ENCODE measurements around the gene LCT.
"Not testable (repeated sequence)": the region's sequence is repeated elsewhere in the genome, so short reads cannot be mapped to it uniquely, and the experiment has no call there.

The LCT gene

GRCh38 chr2:135836596-135837270 is at the start of gene LCT:
Gene LCT, minus strand, starts transcription at chr2:135837184. Its CDS starts 15 bp downstream, at chr2:135837169.
- Mint-ChIP-seq H3K27ac (ENCODE audit: low read depth) (no peak within 1 kb of the TSS), H3K9me3 (no peaks in the 10 kb centered on the region), H3K36me3 (ENCODE audit: insufficient read depth) (peaks cover 8% of the 10 kb centered on the region), H3K4me3 (no peak within 1 kb of the TSS), H3K27me3 (no peaks in the 10 kb centered on the region), H3K4me1 (no peaks in the 10 kb centered on the region)
- no peak for ATAC-seq (replicated peaks; ENCODE audit: extremely low read depth, poor library complexity, severe bottlenecking)
- DNase-seq (ENCODE audit: low spot score in 2 of 2), result no peak

DNA sequence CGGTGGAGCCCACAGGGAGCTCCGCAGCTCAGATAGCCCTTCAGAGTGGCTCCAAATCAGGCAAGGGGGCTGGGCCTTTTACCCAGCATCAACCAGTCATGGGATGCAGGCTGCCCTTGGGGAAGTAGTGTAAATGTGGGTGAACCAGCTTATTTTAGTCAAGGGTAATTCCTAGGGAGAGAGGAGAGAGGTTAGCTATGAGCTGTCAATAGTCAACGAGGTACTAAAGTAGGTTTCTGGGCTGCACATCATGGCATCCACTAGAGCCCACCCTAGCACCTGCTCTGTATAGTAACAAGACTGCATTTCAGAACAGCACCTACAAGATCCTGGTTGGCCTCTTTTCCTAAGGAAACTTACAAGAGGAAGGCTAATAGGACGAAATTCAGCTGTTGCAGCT is 48.7 kb upstream of the LCT start:
- Mint-ChIP-seq H3K9me3 (no peaks in the 10 kb centered on the region), H3K27me3 (peaks cover 33% of the 10 kb centered on the region)

DNA sequence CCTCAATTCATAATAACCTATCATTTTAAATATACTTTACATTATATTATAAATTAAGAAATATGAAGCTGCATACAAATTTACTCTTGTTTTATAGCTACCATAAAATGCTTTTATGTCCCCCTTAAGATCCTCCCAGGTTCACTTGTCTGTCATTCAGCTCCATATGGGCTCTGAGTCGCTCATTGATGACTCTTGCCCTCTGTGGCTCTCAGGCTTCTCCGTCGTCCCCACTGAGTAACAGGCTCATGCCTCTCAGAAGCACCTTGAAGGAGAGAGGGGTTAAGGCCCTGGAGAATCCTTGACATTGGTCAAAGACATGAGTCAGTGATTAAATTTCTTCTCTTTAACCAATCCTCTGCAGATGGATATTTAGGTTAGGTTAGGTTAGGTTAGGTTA is 45.4 kb upstream of the LCT start:
- ATAC-seq (replicated peaks; ENCODE audit: extremely low read depth, poor library complexity, severe bottlenecking), result no peak
- Mint-ChIP-seq H3K36me3 (ENCODE audit: insufficient read depth) (peaks cover 3% of the 10 kb centered on the region), H3K9me3 (no peaks in the 10 kb centered on the region), H3K4me3 (no peak overlapping the region), H3K4me1 (peaks cover 4% of the 10 kb centered on the region), H3K27ac (ENCODE audit: low read depth) (no peak overlapping the region), H3K27me3 (peaks cover 33% of the 10 kb centered on the region)
- DNase-seq (ENCODE audit: low spot score in 2 of 2), result no peak

More for the DNA sequence above, 48.7 kb upstream of the LCT start:
- no peak overlapping the region for H3K27ac Mint-ChIP-seq (ENCODE audit: low read depth)
- no peaks in the 10 kb centered on the region for H3K4me1 Mint-ChIP-seq
- no peak overlapping the region for H3K4me3 Mint-ChIP-seq
- H3K36me3 Mint-ChIP-seq (ENCODE audit: insufficient read depth), result no peaks in the 10 kb centered on the region
- DNase-seq (ENCODE audit: low spot score in 2 of 2) (no peak), ATAC-seq (replicated peaks; ENCODE audit: extremely low read depth, poor library complexity, severe bottlenecking) (no peak)

DNA sequence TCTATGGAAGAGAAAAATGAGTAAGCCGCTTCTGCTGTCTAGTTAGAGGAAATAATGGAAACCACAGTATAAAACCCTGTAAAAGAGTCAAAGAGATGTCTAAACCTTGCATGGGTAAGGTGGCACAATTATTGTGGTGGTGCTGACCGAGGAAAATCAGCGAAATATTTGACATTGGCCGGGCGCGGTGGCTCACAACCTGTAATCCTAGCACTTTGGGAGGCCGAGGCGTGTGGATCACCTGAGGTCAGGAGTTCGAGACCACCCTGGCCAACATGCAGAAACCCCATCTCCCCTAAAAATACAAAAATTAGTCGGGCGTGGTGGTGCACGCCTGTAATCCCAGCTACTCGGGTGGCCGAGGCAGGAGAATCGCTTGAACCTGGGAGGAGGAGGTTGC is 39.8 kb upstream of the LCT start:
- H3K27me3 Mint-ChIP-seq; ATAC-seq (replicated peaks; ENCODE audit: extremely low read depth, poor library complexity, severe bottlenecking); H3K9me3 Mint-ChIP-seq; DNase-seq (ENCODE audit: low spot score in 2 of 2): not testable (repeated sequence)
- H3K4me1 Mint-ChIP-seq, result peaks cover 40% of the 10 kb centered on the region
- H3K27ac Mint-ChIP-seq (ENCODE audit: low read depth), result peak overlapping the region; percentile 94
- H3K4me3 Mint-ChIP-seq, result peak overlapping the region; percentile 82
- H3K36me3 Mint-ChIP-seq (ENCODE audit: insufficient read depth), result peaks cover 24% of the 10 kb centered on the region

DNA sequence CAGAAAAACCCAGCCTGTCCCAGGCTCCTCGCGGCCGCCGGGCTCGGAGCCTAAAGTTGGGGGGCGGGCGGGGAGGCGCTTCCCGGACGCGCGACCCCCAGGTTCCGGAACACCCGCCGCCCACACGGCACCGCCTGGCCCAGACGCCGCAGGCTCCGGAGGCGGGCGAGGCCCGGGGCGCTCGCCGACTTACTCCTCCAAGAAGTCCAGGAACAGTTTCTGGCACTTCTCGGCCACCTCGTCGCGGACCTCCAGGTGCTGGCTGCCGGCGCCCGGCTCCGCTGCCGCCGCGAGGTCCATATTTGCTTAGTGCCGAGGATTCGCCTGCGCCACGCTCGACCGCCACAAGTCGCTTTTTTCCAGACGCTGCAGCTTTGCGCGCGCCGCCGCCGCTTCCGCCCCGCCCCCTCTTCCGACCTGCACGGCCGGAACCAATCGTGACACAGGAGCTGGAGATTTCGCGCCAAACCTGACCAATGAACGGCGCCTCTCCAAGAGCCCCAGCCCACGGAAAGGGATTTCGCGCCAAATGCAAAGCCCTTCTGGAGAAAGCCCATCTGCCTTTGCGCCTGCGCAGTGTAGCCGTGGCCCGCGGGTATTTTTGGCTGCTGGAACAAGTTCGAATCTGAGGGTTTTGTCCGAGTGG is 39.2 kb upstream of the LCT start, which contains the start of gene MCM6:
Gene MCM6, minus strand, starts transcription at position 378 of the 646 bp plus-strand sequence. Its CDS starts 78 bp downstream, at position 300.
- ATAC-seq (replicated peaks; ENCODE audit: extremely low read depth, poor library complexity, severe bottlenecking) (peak; percentile 87), DNase-seq (ENCODE audit: low spot score in 2 of 2) (peak; percentile 85 to 90)
- Mint-ChIP-seq H3K27me3 (no peaks in the 10 kb centered on the region), H3K36me3 (ENCODE audit: insufficient read depth) (peaks cover 26% of the 10 kb centered on the region), H3K4me1 (peaks cover 43% of the 10 kb centered on the region), H3K27ac (ENCODE audit: low read depth) (peak within 1 kb of the TSS; percentile 94), H3K4me3 (peak within 1 kb of the TSS; percentile 82), H3K9me3 (no peaks in the 10 kb centered on the region)

GRCh38 chr2:135875491-135876065 is 38.6 kb upstream of the LCT start:
- Mint-ChIP-seq H3K36me3 (ENCODE audit: insufficient read depth) (peaks cover 30% of the 10 kb centered on the region), H3K4me1 (peaks cover 46% of the 10 kb centered on the region), H3K9me3 (no peaks in the 10 kb centered on the region), H3K27ac (ENCODE audit: low read depth) (peak overlapping the region; percentile 94), H3K4me3 (peak overlapping the region; percentile 82), H3K27me3 (no peaks in the 10 kb centered on the region)
- DNase-seq (ENCODE audit: low spot score in 2 of 2), result peak; percentile 64 to 71
- ATAC-seq (replicated peaks; ENCODE audit: extremely low read depth, poor library complexity, severe bottlenecking), result peak; percentile 93

GRCh38 chr2:135874777-135875365 is 37.9 kb upstream of the LCT start:
- H3K36me3 Mint-ChIP-seq (ENCODE audit: insufficient read depth), result peaks cover 33% of the 10 kb centered on the region
- ATAC-seq (replicated peaks; ENCODE audit: extremely low read depth, poor library complexity, severe bottlenecking) (no peak), DNase-seq (ENCODE audit: low spot score in 2 of 2) (no peak)
- H3K4me1 Mint-ChIP-seq, result peaks cover 46% of the 10 kb centered on the region
- H3K27ac Mint-ChIP-seq (ENCODE audit: low read depth), result peak overlapping the region; percentile 94
- H3K4me3 Mint-ChIP-seq, result peak overlapping the region; percentile 82
- H3K27me3 Mint-ChIP-seq, result no peaks in the 10 kb centered on the region
- no peaks in the 10 kb centered on the region for H3K9me3 Mint-ChIP-seq

GRCh38 chr2:135870571-135870970 is 33.6 kb upstream of the LCT start:
- H3K9me3 Mint-ChIP-seq, result no peaks in the 10 kb centered on the region
- no peak for DNase-seq (ENCODE audit: low spot score in 2 of 2)
- peaks cover 39% of the 10 kb centered on the region for H3K4me1 Mint-ChIP-seq
- no peak overlapping the region for H3K4me3 Mint-ChIP-seq
- no peak overlapping the region for H3K27ac Mint-ChIP-seq (ENCODE audit: low read depth)
- no peaks in the 10 kb centered on the region for H3K27me3 Mint-ChIP-seq
- peaks cover 46% of the 10 kb centered on the region for H3K36me3 Mint-ChIP-seq (ENCODE audit: insufficient read depth)
- ATAC-seq (replicated peaks; ENCODE audit: extremely low read depth, poor library complexity, severe bottlenecking), result no peak

DNA sequence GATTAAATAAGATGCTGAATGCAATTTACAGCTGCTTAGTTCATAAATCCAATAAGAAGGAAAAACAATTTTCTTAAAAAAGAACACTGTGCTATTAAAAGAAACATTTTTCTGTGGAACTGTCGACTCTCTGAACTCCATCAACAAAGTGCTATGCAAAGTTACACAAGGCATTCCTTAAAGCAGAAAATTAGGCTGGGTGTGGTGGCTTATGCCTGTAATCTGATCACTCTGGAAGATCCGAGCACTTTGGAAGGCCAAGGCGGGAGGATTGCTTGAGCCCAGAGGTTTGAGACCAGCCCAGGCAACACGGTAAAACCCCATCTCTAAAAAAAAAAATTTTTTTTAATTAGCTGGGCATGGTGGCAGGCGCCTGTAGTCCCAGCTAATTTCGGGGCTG is 26.2 kb upstream of the LCT start:
- H3K27me3 Mint-ChIP-seq, result no peaks in the 10 kb centered on the region
- no peak for DNase-seq (ENCODE audit: low spot score in 2 of 2)
- H3K36me3 Mint-ChIP-seq (ENCODE audit: insufficient read depth), result peaks cover 58% of the 10 kb centered on the region
- peaks cover 5% of the 10 kb centered on the region for H3K4me1 Mint-ChIP-seq
- H3K9me3 Mint-ChIP-seq, result no peaks in the 10 kb centered on the region
- ATAC-seq (replicated peaks; ENCODE audit: extremely low read depth, poor library complexity, severe bottlenecking), result no peak
- no peak overlapping the region for H3K27ac Mint-ChIP-seq (ENCODE audit: low read depth)
- H3K4me3 Mint-ChIP-seq, result no peak overlapping the region

- Mint-ChIP-seq H3K27ac (ENCODE audit: low read depth) (no peak overlapping the region), H3K36me3 (ENCODE audit: insufficient read depth) (peaks cover 59% of the 10 kb centered on the region), H3K9me3 (no peaks in the 10 kb centered on the region)
Measured at GRCh38 chr2:135862718-135863117, 25.7 kb upstream of the LCT start.

GRCh38 chr2:135853401-135853800 is 16.4 kb upstream of the LCT start:
- no peak overlapping the region for H3K27ac Mint-ChIP-seq (ENCODE audit: low read depth)
- H3K4me3 Mint-ChIP-seq, result no peak overlapping the region
- no peak for ATAC-seq (replicated peaks; ENCODE audit: extremely low read depth, poor library complexity, severe bottlenecking)
- no peaks in the 10 kb centered on the region for H3K9me3 Mint-ChIP-seq
- DNase-seq (ENCODE audit: low spot score in 2 of 2), result no peak
- peaks cover 49% of the 10 kb centered on the region for H3K36me3 Mint-ChIP-seq (ENCODE audit: insufficient read depth)
- H3K27me3 Mint-ChIP-seq, result no peaks in the 10 kb centered on the region
- H3K4me1 Mint-ChIP-seq, result no peaks in the 10 kb centered on the region

More at GRCh38 chr2:135862718-135863117, 25.7 kb upstream of the LCT start:
- DNase-seq (ENCODE audit: low spot score in 2 of 2) (no peak), ATAC-seq (replicated peaks; ENCODE audit: extremely low read depth, poor library complexity, severe bottlenecking) (no peak)
- Mint-ChIP-seq H3K27me3 (no peaks in the 10 kb centered on the region), H3K4me1 (peaks cover under 1% of the 10 kb centered on the region), H3K4me3 (no peak overlapping the region)

GRCh38 chr2:135851858-135852257 is 14.9 kb upstream of the LCT start:
- Mint-ChIP-seq H3K36me3 (ENCODE audit: insufficient read depth) (peaks cover 51% of the 10 kb centered on the region), H3K27ac (ENCODE audit: low read depth) (no peak overlapping the region)

More at GRCh38 chr2:135851858-135852257, 14.9 kb upstream of the LCT start:
- DNase-seq (ENCODE audit: low spot score in 2 of 2) (no peak), ATAC-seq (replicated peaks; ENCODE audit: extremely low read depth, poor library complexity, severe bottlenecking) (no peak)
- H3K27me3 Mint-ChIP-seq, result no peaks in the 10 kb centered on the region
- H3K4me3 Mint-ChIP-seq, result no peak overlapping the region
- H3K4me1 Mint-ChIP-seq, result no peaks in the 10 kb centered on the region
- no peaks in the 10 kb centered on the region for H3K9me3 Mint-ChIP-seq

Measured in central memory CD8-positive, alpha-beta T cell (primary cell).